ENCODE results near the gene CELA1. TPM values are rescaled to one million over a fixed set of nuclear protein-coding genes. Genes with fewer than 3 reads are reported as not detected.
A peak's percentile ranks its signal among the peaks of the same experiment; 100 is the strongest.
"Not testable (repeated sequence)": the region's sequence is repeated elsewhere in the genome, so short reads cannot be mapped to it uniquely, and the experiment has no call there.

Gene CELA1
- total RNA-seq, 1 donor from 2014 or later: not detected

GRCh38 chr12:51307655-51308593 lies 38.6 kb downstream of the CELA1 start:
- no peak overlapping the region for H3K4me3 ChIP-seq
- no peak overlapping the region for H3K27ac ChIP-seq
- peaks cover 6% of the 10 kb centered on the region for H3K4me1 ChIP-seq
- H3K9me3 ChIP-seq: no peaks in the 10 kb centered on the region
- H3K27me3 ChIP-seq (ENCODE audit: low read depth): no peaks in the 10 kb centered on the region
- ATAC-seq (peak; percentile 88 to 96), DNase-seq (no peak)
- TF ChIP-seq, protein P1, sequence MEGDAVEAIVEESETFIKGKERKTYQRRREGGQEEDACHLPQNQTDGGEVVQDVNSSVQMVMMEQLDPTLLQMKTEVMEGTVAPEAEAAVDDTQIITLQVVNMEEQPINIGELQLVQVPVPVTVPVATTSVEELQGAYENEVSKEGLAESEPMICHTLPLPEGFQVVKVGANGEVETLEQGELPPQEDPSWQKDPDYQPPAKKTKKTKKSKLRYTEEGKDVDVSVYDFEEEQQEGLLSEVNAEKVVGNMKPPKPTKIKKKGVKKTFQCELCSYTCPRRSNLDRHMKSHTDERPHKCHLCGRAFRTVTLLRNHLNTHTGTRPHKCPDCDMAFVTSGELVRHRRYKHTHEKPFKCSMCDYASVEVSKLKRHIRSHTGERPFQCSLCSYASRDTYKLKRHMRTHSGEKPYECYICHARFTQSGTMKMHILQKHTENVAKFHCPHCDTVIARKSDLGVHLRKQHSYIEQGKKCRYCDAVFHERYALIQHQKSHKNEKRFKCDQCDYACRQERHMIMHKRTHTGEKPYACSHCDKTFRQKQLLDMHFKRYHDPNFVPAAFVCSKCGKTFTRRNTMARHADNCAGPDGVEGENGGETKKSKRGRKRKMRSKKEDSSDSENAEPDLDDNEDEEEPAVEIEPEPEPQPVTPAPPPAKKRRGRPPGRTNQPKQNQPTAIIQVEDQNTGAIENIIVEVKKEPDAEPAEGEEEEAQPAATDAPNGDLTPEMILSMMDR (IDR thresholded peaks at IDR 0.05): no peak
- peaks cover 16% of the 10 kb centered on the region for H3K36me3 ChIP-seq
- intact Hi-C loops (cut with DNase I): no loop called here

DNA sequence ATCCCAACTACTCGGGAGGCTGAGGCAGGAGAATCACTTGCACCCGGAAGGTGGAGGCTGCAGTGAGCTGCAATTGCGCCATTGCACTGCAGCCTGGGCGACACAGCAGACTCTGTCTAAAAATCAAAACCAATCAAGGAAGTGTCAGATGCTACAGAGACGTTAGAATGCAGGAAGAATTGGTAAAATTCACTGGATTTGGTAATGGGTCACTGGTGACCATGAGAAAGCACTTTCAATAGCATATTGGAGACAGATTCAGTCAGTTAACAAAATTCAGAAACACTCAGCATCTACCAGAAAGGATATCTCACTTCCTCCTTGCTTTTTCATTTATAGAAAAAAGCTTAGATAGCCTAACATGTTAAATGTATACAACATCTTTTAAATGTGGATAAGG lies 40.0 kb downstream of the CELA1 start:
- Histone ChIP-seq H3K4me1 (peaks cover 6% of the 10 kb centered on the region), H3K36me3 (peaks cover 30% of the 10 kb centered on the region), H3K27me3 (ENCODE audit: low read depth) (no peaks in the 10 kb centered on the region), H3K9me3 (no peaks in the 10 kb centered on the region), H3K4me3 (no peak overlapping the region), H3K27ac (no peak overlapping the region)
- TF ChIP-seq, protein P1 (IDR thresholded peaks at IDR 0.05): no peak
- ATAC-seq: no peak
- no peak for DNase-seq
- intact Hi-C loops (cut with DNase I): no loop called here

DNA sequence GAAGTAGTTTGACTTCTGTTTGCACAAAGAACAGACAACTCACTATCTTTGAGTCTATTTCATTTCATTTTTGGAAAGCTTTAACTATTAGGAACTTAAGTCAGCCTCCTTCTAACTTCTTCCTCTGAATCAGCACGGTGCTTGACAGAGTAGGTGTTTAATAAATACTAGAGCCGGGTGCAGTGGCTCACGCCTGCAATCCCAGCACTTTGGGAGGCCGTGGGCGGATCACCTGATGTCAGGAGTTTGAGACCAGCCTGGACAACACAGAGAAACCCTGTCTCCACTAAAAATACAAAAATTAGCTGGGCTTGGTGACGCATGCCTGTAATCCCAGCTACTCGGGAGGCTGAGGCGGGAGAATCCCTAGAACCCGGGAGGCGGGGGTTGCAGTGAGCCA lies 45.7 kb downstream of the CELA1 start:
- H3K27ac ChIP-seq; H3K27me3 ChIP-seq (ENCODE audit: low read depth); H3K4me3 ChIP-seq; ATAC-seq; H3K4me1 ChIP-seq; H3K9me3 ChIP-seq; DNase-seq; intact Hi-C loops (cut with DNase I): not testable (repeated sequence)
- peaks cover 63% of the 10 kb centered on the region for H3K36me3 ChIP-seq

DNA sequence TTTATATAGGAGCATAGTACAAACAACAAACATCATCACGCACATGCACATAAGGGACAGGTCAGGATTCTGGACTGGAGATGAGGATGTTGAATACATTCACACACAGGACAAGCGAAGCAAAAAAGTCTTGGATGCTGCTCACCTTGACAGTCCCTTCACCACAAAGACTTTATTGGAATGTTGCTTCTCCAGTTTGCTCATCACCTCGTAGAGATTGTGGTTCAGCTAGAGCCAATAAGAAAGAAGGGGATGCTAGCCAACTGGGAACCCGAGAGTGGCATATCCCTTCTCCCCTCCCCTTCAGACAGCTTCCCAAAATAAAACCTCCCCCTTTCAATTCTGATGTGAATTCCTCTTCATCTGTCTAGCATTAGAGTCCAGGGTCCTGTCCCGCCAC lies 50.8 kb downstream of the CELA1 start:
- H3K27ac ChIP-seq: no peak overlapping the region
- H3K9me3 ChIP-seq: no peaks in the 10 kb centered on the region
- H3K36me3 ChIP-seq: peaks cover 47% of the 10 kb centered on the region
- H3K4me3 ChIP-seq: no peak overlapping the region
- TF ChIP-seq, protein P1 (IDR thresholded peaks at IDR 0.05): no peak
- H3K4me1 ChIP-seq: no peaks in the 10 kb centered on the region
- no peak for DNase-seq
- intact Hi-C loops (cut with DNase I): no loop called here
- no peaks in the 10 kb centered on the region for H3K27me3 ChIP-seq (ENCODE audit: low read depth)
- no peak for ATAC-seq

- H3K27me3 ChIP-seq (ENCODE audit: low read depth); H3K4me3 ChIP-seq; H3K27ac ChIP-seq; H3K4me1 ChIP-seq; DNase-seq; ATAC-seq; intact Hi-C loops (cut with DNase I); H3K9me3 ChIP-seq: not testable (repeated sequence)
- peaks cover 36% of the 10 kb centered on the region for H3K36me3 ChIP-seq
Observed at GRCh38 chr12:51294097-51294496, 52.4 kb downstream of the CELA1 start.

DNA sequence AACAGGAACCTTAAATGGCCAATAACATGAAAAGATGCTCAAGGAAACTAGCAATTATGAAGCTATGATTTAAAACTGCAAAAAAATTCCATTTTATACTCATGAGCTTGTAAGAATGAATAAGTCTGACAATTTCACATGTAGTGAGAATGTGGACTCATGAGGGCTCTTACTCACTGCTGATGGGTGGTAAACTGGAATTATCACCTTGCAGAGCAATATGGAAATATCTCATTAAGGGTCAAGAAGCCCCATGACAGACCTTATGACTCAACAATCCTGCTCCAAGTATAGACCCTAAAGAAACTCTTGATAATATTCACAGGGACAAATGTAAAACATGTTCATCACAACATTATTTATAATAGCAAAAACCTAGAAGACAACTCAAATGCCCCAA lies 52.8 kb downstream of the CELA1 start:
- intact Hi-C loops (cut with DNase I): no loop called here
- TF ChIP-seq, protein P1 (IDR thresholded peaks at IDR 0.05): no peak
- H3K36me3 ChIP-seq: peaks cover 33% of the 10 kb centered on the region

GRCh38 chr12:51291603-51292513 lies 54.6 kb downstream of the CELA1 start:
- H3K9me3 ChIP-seq; H3K27me3 ChIP-seq (ENCODE audit: low read depth); intact Hi-C loops (cut with DNase I); H3K27ac ChIP-seq; H3K4me1 ChIP-seq; H3K4me3 ChIP-seq: not testable (repeated sequence)
- peaks cover 23% of the 10 kb centered on the region for H3K36me3 ChIP-seq
- ATAC-seq (peak; percentile 61 to 86), DNase-seq (peak; percentile 83)

More for the DNA sequence above, 52.8 kb downstream of the CELA1 start:
- Histone ChIP-seq H3K4me3 (no peak overlapping the region), H3K27ac (no peak overlapping the region), H3K9me3 (no peaks in the 10 kb centered on the region), H3K4me1 (no peaks in the 10 kb centered on the region), H3K27me3 (ENCODE audit: low read depth) (no peaks in the 10 kb centered on the region)
- DNase-seq: no peak
- no peak for ATAC-seq
